ENCODE results near the gene TMEM86B.

The TMEM86B gene

DNA sequence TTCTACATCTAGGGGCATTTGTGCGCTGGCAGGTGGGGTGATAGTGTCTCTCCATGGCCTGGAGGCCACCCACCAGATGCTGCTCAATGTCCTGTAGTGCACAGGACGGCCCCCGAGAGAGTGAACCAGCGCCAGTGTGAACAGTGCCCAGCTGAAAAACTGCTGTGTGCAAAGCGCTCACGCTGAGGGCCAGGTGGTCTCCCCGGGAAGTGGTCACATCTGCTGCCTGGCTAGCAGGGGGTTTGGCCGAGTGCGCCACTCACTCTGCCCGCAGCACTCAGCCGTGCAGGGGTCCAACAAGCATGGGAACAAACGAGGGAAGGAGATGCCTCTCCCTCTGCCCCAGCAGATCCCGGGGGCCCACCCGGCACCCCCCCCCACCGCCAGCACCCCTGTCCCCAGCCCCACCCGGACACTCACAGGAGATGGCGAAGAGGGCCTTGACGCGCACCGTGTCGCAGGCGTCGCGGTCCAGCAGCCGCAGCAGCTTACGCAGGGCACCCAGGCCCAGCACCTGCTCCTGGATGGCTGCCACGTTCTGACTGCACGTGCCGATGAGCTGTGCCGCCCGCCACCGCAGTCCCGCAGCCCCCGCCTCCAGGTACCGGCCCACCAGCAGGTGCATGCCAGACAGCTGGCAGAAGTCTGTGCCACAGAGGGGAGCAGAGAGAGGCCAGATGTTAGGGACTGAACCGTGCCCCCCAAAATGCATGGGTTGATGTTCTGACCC is 45.6 kb upstream of the TMEM86B start:
- TF ChIP-seq YY1 (IDR thresholded peaks at IDR 0.05; ENCODE audit: low read depth) = no peak
- no peak for TF ChIP-seq USF1 (IDR thresholded peaks at IDR 0.05)
- no peak for TF ChIP-seq REST (IDR thresholded peaks at IDR 0.05; ENCODE audit: low read depth)
- no peak for TF ChIP-seq TEAD4 (IDR thresholded peaks at IDR 0.05)
- no peak for TF ChIP-seq RAD21 (IDR thresholded peaks at IDR 0.05; ENCODE audit: low read depth)
- TF ChIP-seq FOXM1 (IDR thresholded peaks at IDR 0.05; ENCODE audit: borderline replicate concordance, low read depth) = no peak
- TF ChIP-seq EP300 (IDR thresholded peaks at IDR 0.05; ENCODE audit: borderline replicate concordance) = no peak
- no peak for TF ChIP-seq NFIC (IDR thresholded peaks at IDR 0.05)
- TF ChIP-seq TCF12 (IDR thresholded peaks at IDR 0.05; ENCODE audit: low read depth) = no peak
- TF ChIP-seq CREB1 (IDR thresholded peaks at IDR 0.05; ENCODE audit: low read depth) = no peak
- TF ChIP-seq, protein P1, sequence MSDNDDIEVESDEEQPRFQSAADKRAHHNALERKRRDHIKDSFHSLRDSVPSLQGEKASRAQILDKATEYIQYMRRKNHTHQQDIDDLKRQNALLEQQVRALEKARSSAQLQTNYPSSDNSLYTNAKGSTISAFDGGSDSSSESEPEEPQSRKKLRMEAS (IDR thresholded peaks at IDR 0.05) = no peak
- TF ChIP-seq EGR1 (IDR thresholded peaks at IDR 0.05) = no peak
- no peak for TF ChIP-seq CEBPB (IDR thresholded peaks at IDR 0.05)
- TF ChIP-seq TAF1 (IDR thresholded peaks at IDR 0.05; ENCODE audit: low read depth) = no peak
- no peak for TF ChIP-seq ZBTB7A (IDR thresholded peaks at IDR 0.05; ENCODE audit: low read depth)

DNA sequence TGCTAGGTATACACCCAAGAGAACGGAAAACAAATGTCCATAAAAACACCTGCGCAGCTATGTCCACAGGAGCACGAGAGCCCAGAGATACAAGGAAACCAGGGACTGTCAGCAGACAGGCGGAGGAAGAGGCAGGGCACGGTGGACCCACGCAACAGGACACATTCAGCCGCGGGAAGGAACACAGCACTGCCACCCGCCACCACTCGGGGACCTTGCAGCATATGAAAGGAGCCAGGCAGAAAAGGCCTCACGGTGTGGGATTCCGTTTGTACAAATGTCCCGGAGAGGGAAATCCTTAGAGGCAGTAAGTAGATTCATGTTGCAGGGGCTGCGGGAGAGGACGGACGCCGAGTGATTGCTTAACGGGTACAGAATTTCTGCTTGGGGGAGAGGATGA is 43.6 kb upstream of the TMEM86B start:
- TF ChIP-seq, protein P1 (IDR thresholded peaks at IDR 0.05) = no peak
- TF ChIP-seq ZBTB7A (IDR thresholded peaks at IDR 0.05; ENCODE audit: low read depth) (no peak), FOXM1 (IDR thresholded peaks at IDR 0.05; ENCODE audit: borderline replicate concordance, low read depth) (no peak)

- TF ChIP-seq REST (IDR thresholded peaks at IDR 0.05; ENCODE audit: low read depth) (no peak), TCF12 (IDR thresholded peaks at IDR 0.05; ENCODE audit: low read depth) (no peak), EGR1 (IDR thresholded peaks at IDR 0.05) (no peak), FOXM1 (IDR thresholded peaks at IDR 0.05; ENCODE audit: borderline replicate concordance, low read depth) (no peak), TEAD4 (IDR thresholded peaks at IDR 0.05) (no peak), NFIC (IDR thresholded peaks at IDR 0.05) (no peak), CREB1 (IDR thresholded peaks at IDR 0.05; ENCODE audit: low read depth) (no peak), RAD21 (IDR thresholded peaks at IDR 0.05; ENCODE audit: low read depth) (no peak), ZBTB7A (IDR thresholded peaks at IDR 0.05; ENCODE audit: low read depth) (no peak), CEBPB (IDR thresholded peaks at IDR 0.05) (no peak), USF1 (IDR thresholded peaks at IDR 0.05) (no peak), TAF1 (IDR thresholded peaks at IDR 0.05; ENCODE audit: low read depth) (no peak), EP300 (IDR thresholded peaks at IDR 0.05; ENCODE audit: borderline replicate concordance) (no peak)
- TF ChIP-seq, protein P1 (IDR thresholded peaks at IDR 0.05) = no peak
Observed at GRCh38 chr19:55270172-55270942, 41.8 kb upstream of the TMEM86B start.

- no peak for TF ChIP-seq RAD21 (IDR thresholded peaks at IDR 0.05; ENCODE audit: low read depth)
- no peak for TF ChIP-seq USF1 (IDR thresholded peaks at IDR 0.05)
- no peak for TF ChIP-seq YY1 (IDR thresholded peaks at IDR 0.05; ENCODE audit: low read depth)
- TF ChIP-seq TEAD4 (IDR thresholded peaks at IDR 0.05) = no peak
- TF ChIP-seq REST (IDR thresholded peaks at IDR 0.05; ENCODE audit: low read depth) = no peak
- no peak for TF ChIP-seq ZBTB7A (IDR thresholded peaks at IDR 0.05; ENCODE audit: low read depth)
- TF ChIP-seq, protein P1 (IDR thresholded peaks at IDR 0.05) = no peak
- no peak for TF ChIP-seq TAF1 (IDR thresholded peaks at IDR 0.05; ENCODE audit: low read depth)
- TF ChIP-seq CREB1 (IDR thresholded peaks at IDR 0.05; ENCODE audit: low read depth) = no peak
- no peak for TF ChIP-seq EP300 (IDR thresholded peaks at IDR 0.05; ENCODE audit: borderline replicate concordance)
- TF ChIP-seq NFIC (IDR thresholded peaks at IDR 0.05) = no peak
- TF ChIP-seq TCF12 (IDR thresholded peaks at IDR 0.05; ENCODE audit: low read depth) = no peak
- no peak for TF ChIP-seq FOXM1 (IDR thresholded peaks at IDR 0.05; ENCODE audit: borderline replicate concordance, low read depth)
- TF ChIP-seq EGR1 (IDR thresholded peaks at IDR 0.05) = no peak
- no peak for TF ChIP-seq CEBPB (IDR thresholded peaks at IDR 0.05)
Observed at GRCh38 chr19:55269299-55269698, 40.7 kb upstream of the TMEM86B start.

Data from Ishikawa (cell line).